HPDE6-E6E7 (cell line): ENCODE results near the gene CHEK1.
A peak's percentile ranks its signal among the peaks of the same experiment; 100 is the strongest.
"Not testable (repeated sequence)": the region's sequence is repeated elsewhere in the genome, so short reads cannot be mapped to it uniquely, and the experiment has no call there.

Source experiments
- DNase-seq: peaks from one replicate; pipeline ENCODE4 v3.0.0; 2011; ENCODE audit warnings: missing footprints; ENCODE audit errors: extremely low spot score

CHEK1 gene

GRCh38 chr11:125624756-125625213 lies at the start of gene CHEK1:
TSS of gene CHEK1 (plus strand) at chr11:125625163. CDS start at chr11:125626769, 1,606 bp downstream.
- DNase-seq: no peak

- DNase-seq: not testable (repeated sequence)
Measured at GRCh38 chr11:125577181-125577580, 47.8 kb upstream of the CHEK1 start.

GRCh38 chr11:125578783-125579182 lies 46.2 kb upstream of the CHEK1 start:
- no peak for DNase-seq

GRCh38 chr11:125579811-125580210 lies 45.2 kb upstream of the CHEK1 start:
- no peak for DNase-seq

GRCh38 chr11:125583496-125583895 lies 41.5 kb upstream of the CHEK1 start:
- no peak for DNase-seq

GRCh38 chr11:125585487-125585886 lies 39.5 kb upstream of the CHEK1 start:
- DNase-seq: no peak

- no peak for DNase-seq
Measured at GRCh38 chr11:125586623-125587022, 38.3 kb upstream of the CHEK1 start.

- DNase-seq: no peak
Measured at GRCh38 chr11:125587480-125587879, 37.5 kb upstream of the CHEK1 start.

- DNase-seq: no peak
Measured at GRCh38 chr11:125588505-125588904, 36.5 kb upstream of the CHEK1 start.

- peak; percentile 43 for DNase-seq
Measured at GRCh38 chr11:125591649-125592304, 33.2 kb upstream of the CHEK1 start.

- peak; percentile 99 for DNase-seq
Measured at GRCh38 chr11:125592305-125593113, 32.5 kb upstream of the CHEK1 start, which contains the start of gene STT3A. TSS of gene STT3A (plus strand) at chr11:125592852. CDS start at chr11:125595916, 3,064 bp downstream.

- no peak for DNase-seq
Measured at GRCh38 chr11:125593114-125593820, 31.7 kb upstream of the CHEK1 start.

- no peak for DNase-seq
Measured at GRCh38 chr11:125594958-125595357, 30.0 kb upstream of the CHEK1 start.

GRCh38 chr11:125600663-125601062 lies 24.3 kb upstream of the CHEK1 start:
- DNase-seq: no peak

GRCh38 chr11:125603207-125603606 lies 21.8 kb upstream of the CHEK1 start:
- DNase-seq: no peak

- DNase-seq: no peak
Measured at GRCh38 chr11:125605417-125605816, 19.5 kb upstream of the CHEK1 start.

- DNase-seq: no peak
Measured at GRCh38 chr11:125609545-125609944, 15.4 kb upstream of the CHEK1 start.

GRCh38 chr11:125618383-125618782 lies 6.6 kb upstream of the CHEK1 start:
- no peak for DNase-seq

- DNase-seq: peak; percentile 25
Measured at GRCh38 chr11:125621995-125622394, 3.0 kb upstream of the CHEK1 start.

GRCh38 chr11:125623064-125623463 lies 1.9 kb upstream of the CHEK1 start:
- DNase-seq: no peak

GRCh38 chr11:125625225-125625629 lies 264 bp downstream of the CHEK1 start:
- no peak for DNase-seq

- DNase-seq: peak; percentile 72
Measured at GRCh38 chr11:125625630-125626287, 796 bp downstream of the CHEK1 start.
